Measurements from ENCODE around the gene COL5A1. TPM values are rescaled to one million over a fixed set of nuclear protein-coding genes. Genes with fewer than 3 reads are reported as not detected.

The COL5A1 gene
- total RNA-seq, 1 donor from 2014 or later = 6.1 TPM

GRCh38 chr9:134614256-134614655 is 27.3 kb upstream of the COL5A1 start:
- no peak overlapping the region for H3K27ac Mint-ChIP-seq
- no peak overlapping the region for H3K4me2 ChIP-seq

GRCh38 chr9:134616341-134616740 is 25.3 kb upstream of the COL5A1 start:
- Mint-ChIP-seq H3K27me3 (ENCODE audit: insufficient read depth, low read depth) (peaks cover 4% of the 10 kb centered on the region), H3K4me3 (no peak overlapping the region), H3K36me3 (no peaks in the 10 kb centered on the region), H3K9me3 (peaks cover 26% of the 10 kb centered on the region), H3K27ac (no peak overlapping the region), H3K4me1 (peaks cover 4% of the 10 kb centered on the region)
- Histone ChIP-seq H3K9ac (no peak overlapping the region), H3K4me1 (no peaks in the 10 kb centered on the region), H3K27ac (no peak overlapping the region), H3K4me2 (no peak overlapping the region), H3K4me3 (no peak overlapping the region), H3K9me3 (ENCODE audit: low read depth) (peaks cover 13% of the 10 kb centered on the region), H3K27me3 (no peaks in the 10 kb centered on the region), H3F3A (ENCODE audit: low read depth) (no peaks in the 10 kb centered on the region), H2AFZ (replicated peaks) (no peak overlapping the region), H3K79me2 (ENCODE audit: low read depth) (no peaks in the 10 kb centered on the region), H3K36me3 (no peaks in the 10 kb centered on the region), H4K20me1 (ENCODE audit: low read depth) (no peaks in the 10 kb centered on the region)
- no peak for TF ChIP-seq CTCF (IDR thresholded peaks at IDR 0.05)
- DNase-seq (ENCODE audit: low spot score) = no peak

More at GRCh38 chr9:134614256-134614655, 27.3 kb upstream of the COL5A1 start:
- Histone ChIP-seq H4K20me1 (ENCODE audit: low read depth) (no peaks in the 10 kb centered on the region), H3K79me2 (ENCODE audit: low read depth) (no peaks in the 10 kb centered on the region), H3F3A (ENCODE audit: low read depth) (no peaks in the 10 kb centered on the region), H3K4me3 (no peak overlapping the region), H3K27me3 (no peaks in the 10 kb centered on the region), H3K4me1 (no peaks in the 10 kb centered on the region), H3K27ac (no peak overlapping the region), H3K9me3 (ENCODE audit: low read depth) (peaks cover 13% of the 10 kb centered on the region), H3K36me3 (no peaks in the 10 kb centered on the region), H2AFZ (replicated peaks) (no peak overlapping the region), H3K9ac (no peak overlapping the region)
- Mint-ChIP-seq H3K36me3 (no peaks in the 10 kb centered on the region), H3K4me1 (peaks cover 4% of the 10 kb centered on the region), H3K9me3 (peaks cover 27% of the 10 kb centered on the region), H3K27me3 (ENCODE audit: insufficient read depth, low read depth) (peaks cover 4% of the 10 kb centered on the region), H3K4me3 (no peak overlapping the region)
- no peak for DNase-seq (ENCODE audit: low spot score)
- TF ChIP-seq EZH2 (IDR thresholded peaks at IDR 0.05) (no peak), CTCF (IDR thresholded peaks at IDR 0.05) (no peak), EZH2phosphoT487 (IDR thresholded peaks at IDR 0.05) (no peak)

GRCh38 chr9:134617246-134617645 is 24.4 kb upstream of the COL5A1 start:
- no peak for DNase-seq (ENCODE audit: low spot score)
- Mint-ChIP-seq H3K27ac (no peak overlapping the region), H3K9me3 (peaks cover 20% of the 10 kb centered on the region), H3K4me1 (peaks cover 9% of the 10 kb centered on the region), H3K27me3 (ENCODE audit: insufficient read depth, low read depth) (peaks cover 4% of the 10 kb centered on the region), H3K36me3 (no peaks in the 10 kb centered on the region), H3K4me3 (no peak overlapping the region)
- Histone ChIP-seq H3K4me2 (no peak overlapping the region), H3K36me3 (no peaks in the 10 kb centered on the region), H3K27ac (no peak overlapping the region), H3K27me3 (no peaks in the 10 kb centered on the region), H3F3A (ENCODE audit: low read depth) (no peaks in the 10 kb centered on the region), H3K79me2 (ENCODE audit: low read depth) (no peaks in the 10 kb centered on the region), H3K9me3 (ENCODE audit: low read depth) (peaks cover 11% of the 10 kb centered on the region), H2AFZ (replicated peaks) (no peak overlapping the region), H3K4me1 (no peaks in the 10 kb centered on the region), H4K20me1 (ENCODE audit: low read depth) (no peaks in the 10 kb centered on the region), H3K9ac (no peak overlapping the region), H3K4me3 (no peak overlapping the region)
- TF ChIP-seq EZH2phosphoT487 (IDR thresholded peaks at IDR 0.05) = no peak

GRCh38 chr9:134617836-134618162 is 23.8 kb upstream of the COL5A1 start:
- Histone ChIP-seq H3K27me3 (no peaks in the 10 kb centered on the region), H3F3A (ENCODE audit: low read depth) (no peaks in the 10 kb centered on the region), H3K4me1 (peaks cover 2% of the 10 kb centered on the region), H3K4me3 (no peak overlapping the region), H3K4me2 (no peak overlapping the region), H3K79me2 (ENCODE audit: low read depth) (no peaks in the 10 kb centered on the region), H3K9me3 (ENCODE audit: low read depth) (peaks cover 5% of the 10 kb centered on the region), H3K27ac (no peak overlapping the region), H4K20me1 (ENCODE audit: low read depth) (no peaks in the 10 kb centered on the region), H3K9ac (no peak overlapping the region), H3K36me3 (no peaks in the 10 kb centered on the region), H2AFZ (replicated peaks) (no peak overlapping the region)
- no peak for DNase-seq (ENCODE audit: low spot score)
- Mint-ChIP-seq H3K27ac (no peak overlapping the region), H3K27me3 (ENCODE audit: insufficient read depth, low read depth) (peaks cover 4% of the 10 kb centered on the region), H3K9me3 (peaks cover 15% of the 10 kb centered on the region), H3K36me3 (no peaks in the 10 kb centered on the region), H3K4me3 (no peak overlapping the region), H3K4me1 (peaks cover 12% of the 10 kb centered on the region)
- no peak for TF ChIP-seq CTCF (IDR thresholded peaks at IDR 0.05)
- no peak for TF ChIP-seq EZH2phosphoT487 (IDR thresholded peaks at IDR 0.05)
- TF ChIP-seq EZH2 (IDR thresholded peaks at IDR 0.05) = no peak
